RPMI7951 (cell line): ENCODE data around the gene ATG12. TPM values are rescaled to one million over a fixed set of nuclear protein-coding genes. Genes with fewer than 3 reads are reported as not detected.
"Not testable (repeated sequence)": the region's sequence is repeated elsewhere in the genome, so short reads cannot be mapped to it uniquely, and the experiment has no call there.

Experiments used
- DNase-seq: peaks from one replicate; pipeline ENCODE4 v3.0.0-alpha.2; 2012; ENCODE audit warnings: low read depth
- total RNA-seq: library from RNA; depleted of rRNA; stranded (reverse); fragments of >200 nt; shearing (Covaris generic); gene quantifications from 2 replicates; pipeline ENCODE4 v1.2.3, GENCODE V29; 2014

Gene ATG12
- total RNA-seq, 1 experiment from 2014 or later: 64.4 TPM

- DNase-seq: no peak
Measured at GRCh38 chr5:115842952-115843351, 1.6 kb upstream of the ATG12 start.

GRCh38 chr5:115842089-115842935 is 947 bp upstream of the ATG12 start:
- peak; percentile 66 for DNase-seq

GRCh38 chr5:115840873-115841272 is 492 bp downstream of the ATG12 start:
- DNase-seq: no peak

- peak; percentile 58 for DNase-seq
Measured at GRCh38 chr5:115838885-115839518, 2.4 kb downstream of the ATG12 start.

- DNase-seq: no peak
Measured at GRCh38 chr5:115835481-115835880, 5.9 kb downstream of the ATG12 start.

GRCh38 chr5:115831163-115831768 is 10.1 kb downstream of the ATG12 start:
- peak; percentile 20 for DNase-seq

- DNase-seq: no peak
Measured at GRCh38 chr5:115829913-115830312, 11.5 kb downstream of the ATG12 start.

- no peak for DNase-seq
Measured at GRCh38 chr5:115825948-115826347, 15.4 kb downstream of the ATG12 start.

GRCh38 chr5:115824983-115825382 is 16.4 kb downstream of the ATG12 start:
- not testable (repeated sequence) for DNase-seq

GRCh38 chr5:115820846-115821245 is 20.5 kb downstream of the ATG12 start:
- DNase-seq: no peak

GRCh38 chr5:115818821-115819220 is 22.5 kb downstream of the ATG12 start:
- no peak for DNase-seq

- DNase-seq: no peak
Measured at GRCh38 chr5:115817386-115817785, 24.0 kb downstream of the ATG12 start.

- peak; percentile 52 for DNase-seq
Measured at GRCh38 chr5:115816226-115817081, 24.9 kb downstream of the ATG12 start, which contains the start of gene CDO1. Gene CDO1, minus strand, starts transcription at chr5:115816659. Its CDS starts 262 bp downstream, at chr5:115816397.

GRCh38 chr5:115815693-115816225 is 25.6 kb downstream of the ATG12 start:
- no peak for DNase-seq

- no peak for DNase-seq
Measured at GRCh38 chr5:115815006-115815692, 26.2 kb downstream of the ATG12 start.

GRCh38 chr5:115813719-115814118 is 27.6 kb downstream of the ATG12 start:
- DNase-seq: no peak

- DNase-seq: no peak
Measured at GRCh38 chr5:115812372-115812771, 29.0 kb downstream of the ATG12 start.

GRCh38 chr5:115811406-115811805 is 30.0 kb downstream of the ATG12 start:
- DNase-seq: no peak

GRCh38 chr5:115810761-115811160 is 30.6 kb downstream of the ATG12 start:
- peak; percentile 10 for DNase-seq

- DNase-seq: no peak
Measured at GRCh38 chr5:115809946-115810345, 31.4 kb downstream of the ATG12 start.

GRCh38 chr5:115808066-115808465 is 33.3 kb downstream of the ATG12 start:
- not testable (repeated sequence) for DNase-seq
